ENCODE measurements around the gene CFAP58. TPM values are rescaled to one million over a fixed set of nuclear protein-coding genes. Genes with fewer than 3 reads are reported as not detected.
"Not testable (repeated sequence)": the region's sequence is repeated elsewhere in the genome, so short reads cannot be mapped to it uniquely, and the experiment has no call there.

Gene CFAP58
- total RNA-seq, 2 donors from 2014 or later: 1.3 to 1.5 TPM

DNA sequence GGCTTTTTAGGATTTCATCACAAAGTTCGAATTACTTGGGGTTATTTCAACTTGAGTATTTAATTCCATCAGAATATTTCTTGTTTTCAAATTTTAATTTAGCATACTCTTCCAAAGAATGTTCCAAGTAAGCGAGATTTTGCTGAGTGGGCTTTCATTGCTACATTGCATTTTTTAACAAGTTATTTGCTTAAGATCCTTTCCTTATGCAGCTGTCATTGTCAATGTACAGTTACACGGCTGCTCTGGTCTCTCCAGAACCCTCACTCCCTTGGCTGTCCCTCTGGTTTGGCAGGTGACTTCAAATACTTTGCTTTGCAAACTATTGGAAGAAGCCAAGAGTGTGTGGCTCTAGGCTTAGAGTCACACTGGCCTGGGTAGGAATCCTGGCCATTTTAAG, 80.0 kb downstream of the CFAP58 start:
- Mint-ChIP-seq H3K36me3 (no peaks in the 10 kb centered on the region), H3K27ac (no peak overlapping the region), H3K9me3 (no peaks in the 10 kb centered on the region)
- ATAC-seq (no peak), DNase-seq (ENCODE audit: low spot score in 2 of 2) (no peak)

GRCh38 chr10:104434601-104435000, 81.0 kb downstream of the CFAP58 start:
- Mint-ChIP-seq H3K9me3 (no peaks in the 10 kb centered on the region), H3K36me3 (no peaks in the 10 kb centered on the region), H3K27ac (no peak overlapping the region)
- no peak for DNase-seq (ENCODE audit: low spot score in 2 of 2)
- no peak for ATAC-seq

DNA sequence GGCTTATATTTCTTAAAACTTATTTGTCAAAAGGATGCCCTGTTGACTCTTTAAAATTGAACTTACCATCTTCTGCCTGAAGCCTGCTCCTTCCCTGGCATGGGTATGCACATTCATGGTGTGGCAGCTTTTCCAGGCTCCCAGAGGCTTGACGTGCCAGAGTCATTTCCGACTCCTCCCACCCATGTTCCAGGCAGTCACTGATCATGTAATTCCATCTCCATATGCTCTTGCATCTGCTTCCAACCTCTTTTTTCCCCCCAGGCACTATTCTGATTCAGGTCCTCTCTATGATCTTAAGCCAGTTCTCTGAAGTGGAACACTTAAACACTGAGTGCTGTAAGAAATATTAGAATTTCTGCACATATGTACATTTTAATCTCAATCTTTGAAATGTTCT, 82.2 kb downstream of the CFAP58 start:
- ATAC-seq: no peak
- H3K9me3 Mint-ChIP-seq: no peaks in the 10 kb centered on the region
- no peak overlapping the region for H3K27ac Mint-ChIP-seq
- no peak for DNase-seq (ENCODE audit: low spot score in 2 of 2)
- H3K36me3 Mint-ChIP-seq: no peaks in the 10 kb centered on the region

GRCh38 chr10:104437226-104437625, 83.6 kb downstream of the CFAP58 start:
- no peak for DNase-seq (ENCODE audit: low spot score in 2 of 2)
- no peak for ATAC-seq
- H3K27ac Mint-ChIP-seq: no peak overlapping the region
- H3K9me3 Mint-ChIP-seq: no peaks in the 10 kb centered on the region
- no peaks in the 10 kb centered on the region for H3K36me3 Mint-ChIP-seq

GRCh38 chr10:104440221-104440620, 86.6 kb downstream of the CFAP58 start:
- Mint-ChIP-seq H3K27ac (no peak overlapping the region), H3K9me3 (no peaks in the 10 kb centered on the region), H3K36me3 (no peaks in the 10 kb centered on the region)
- no peak for DNase-seq (ENCODE audit: low spot score in 2 of 2)
- ATAC-seq: no peak

GRCh38 chr10:104441329-104442000, 87.8 kb downstream of the CFAP58 start:
- Mint-ChIP-seq H3K27ac (no peak overlapping the region), H3K36me3 (no peaks in the 10 kb centered on the region), H3K9me3 (no peaks in the 10 kb centered on the region)
- no peak for DNase-seq (ENCODE audit: low spot score in 2 of 2)
- no peak for ATAC-seq

GRCh38 chr10:104445359-104445758, 91.7 kb downstream of the CFAP58 start:
- no peak overlapping the region for H3K27ac Mint-ChIP-seq
- no peaks in the 10 kb centered on the region for H3K9me3 Mint-ChIP-seq
- peak; percentile 51 to 69 for ATAC-seq

DNA sequence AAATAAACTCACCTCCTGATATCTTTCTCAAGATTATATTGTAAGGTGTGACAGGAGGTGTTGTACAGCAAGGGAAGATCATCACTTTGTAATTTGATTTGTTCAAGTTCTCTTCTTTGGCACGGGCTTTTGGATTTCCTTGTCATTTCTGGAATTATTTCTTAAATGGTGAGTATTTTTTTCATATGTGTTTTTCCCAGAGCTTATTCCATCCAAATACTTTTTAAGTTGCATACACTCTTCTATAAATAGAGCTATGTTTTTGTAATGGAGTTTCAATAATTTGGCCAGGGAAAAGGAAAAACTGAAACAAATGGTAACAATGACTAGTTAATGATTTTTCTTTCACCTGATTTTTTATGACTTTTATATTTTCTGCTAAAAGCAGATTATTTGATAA, 92.5 kb downstream of the CFAP58 start:
- H3K27ac Mint-ChIP-seq: no peak overlapping the region
- no peaks in the 10 kb centered on the region for H3K36me3 Mint-ChIP-seq
- no peak for DNase-seq (ENCODE audit: low spot score in 2 of 2)
- no peak for ATAC-seq
- H3K9me3 Mint-ChIP-seq: no peaks in the 10 kb centered on the region

More at GRCh38 chr10:104445359-104445758, 91.7 kb downstream of the CFAP58 start:
- DNase-seq (ENCODE audit: low spot score in 2 of 2): no peak
- H3K36me3 Mint-ChIP-seq: no peaks in the 10 kb centered on the region

- H3K9me3 Mint-ChIP-seq: no peaks in the 10 kb centered on the region
- ATAC-seq (no peak), DNase-seq (ENCODE audit: low spot score in 2 of 2) (no peak)
- no peaks in the 10 kb centered on the region for H3K36me3 Mint-ChIP-seq
- no peak overlapping the region for H3K27ac Mint-ChIP-seq
Observed at GRCh38 chr10:104447331-104447730, 93.7 kb downstream of the CFAP58 start.

DNA sequence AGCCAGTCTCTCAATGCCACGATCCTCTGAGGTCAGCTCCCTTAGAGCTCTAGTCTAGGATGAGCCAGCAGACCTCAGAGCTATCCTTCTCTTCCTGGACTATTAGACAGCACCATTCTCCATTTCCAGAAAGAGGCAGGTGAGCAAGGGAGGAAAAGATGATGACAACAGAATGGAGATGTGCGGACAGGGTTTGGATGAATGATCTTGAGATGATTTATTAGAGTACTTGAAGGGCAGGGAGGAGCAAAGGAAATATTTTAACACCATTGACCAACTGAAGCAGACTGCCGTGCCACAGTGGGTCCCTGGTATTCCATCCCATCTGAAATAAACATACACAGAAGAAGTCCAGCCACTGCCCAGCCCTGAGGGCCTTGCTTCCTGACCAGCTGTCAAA, 94.3 kb downstream of the CFAP58 start:
- ATAC-seq: no peak
- Mint-ChIP-seq H3K27ac (peak overlapping the region in 1 of 2 donors; percentile 6), H3K9me3 (no peaks in the 10 kb centered on the region), H3K36me3 (no peaks in the 10 kb centered on the region)
- no peak for DNase-seq (ENCODE audit: low spot score in 2 of 2)

DNA sequence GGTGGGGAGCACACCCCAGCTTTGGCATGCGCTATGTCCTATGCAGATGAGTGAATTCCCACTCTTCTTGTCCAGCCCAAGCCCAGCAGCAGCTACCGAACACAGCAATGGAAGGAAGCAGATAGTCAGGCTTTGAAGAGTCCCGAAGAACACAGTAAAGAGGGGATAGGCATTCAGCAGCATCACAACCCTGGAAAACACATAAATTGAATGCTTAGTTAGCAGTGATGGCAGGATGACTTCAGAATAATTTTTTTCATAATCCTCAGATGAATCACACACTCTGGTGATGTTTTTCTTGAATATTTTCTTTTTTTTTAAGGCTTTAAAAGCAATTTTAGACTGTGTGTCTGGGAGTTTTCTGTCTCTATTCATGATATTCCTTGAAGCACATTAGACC, 95.8 kb downstream of the CFAP58 start:
- H3K36me3 Mint-ChIP-seq: no peaks in the 10 kb centered on the region
- ATAC-seq (no peak), DNase-seq (ENCODE audit: low spot score in 2 of 2) (no peak)
- no peak overlapping the region for H3K27ac Mint-ChIP-seq
- H3K9me3 Mint-ChIP-seq: no peaks in the 10 kb centered on the region

- Mint-ChIP-seq H3K9me3 (no peaks in the 10 kb centered on the region), H3K36me3 (no peaks in the 10 kb centered on the region), H3K27ac (no peak overlapping the region)
- DNase-seq (ENCODE audit: low spot score in 2 of 2) (no peak), ATAC-seq (no peak)
Observed at GRCh38 chr10:104450490-104450889, 96.9 kb downstream of the CFAP58 start.

DNA sequence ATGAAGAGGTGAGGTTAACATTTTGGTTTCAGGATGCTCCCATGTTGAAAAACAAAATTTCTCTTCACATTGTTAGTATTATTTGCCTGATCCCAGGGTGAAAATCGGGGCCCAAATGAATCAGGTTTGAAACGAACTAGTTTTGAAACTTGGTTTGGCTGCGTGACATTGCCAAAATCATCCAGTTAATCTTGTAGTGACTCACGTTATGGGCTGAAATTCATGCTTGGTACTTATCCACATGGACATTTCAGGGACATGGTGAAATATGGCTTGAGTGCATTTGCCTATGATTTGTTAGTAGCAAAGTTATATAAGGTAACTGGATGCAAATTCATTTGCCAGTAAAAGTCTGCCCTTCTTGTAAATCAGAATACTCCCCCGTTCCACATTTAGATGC, 97.3 kb downstream of the CFAP58 start:
- Mint-ChIP-seq H3K9me3 (no peaks in the 10 kb centered on the region), H3K36me3 (no peaks in the 10 kb centered on the region), H3K27ac (no peak overlapping the region)
- DNase-seq (ENCODE audit: low spot score in 2 of 2): no peak
- no peak for ATAC-seq

DNA sequence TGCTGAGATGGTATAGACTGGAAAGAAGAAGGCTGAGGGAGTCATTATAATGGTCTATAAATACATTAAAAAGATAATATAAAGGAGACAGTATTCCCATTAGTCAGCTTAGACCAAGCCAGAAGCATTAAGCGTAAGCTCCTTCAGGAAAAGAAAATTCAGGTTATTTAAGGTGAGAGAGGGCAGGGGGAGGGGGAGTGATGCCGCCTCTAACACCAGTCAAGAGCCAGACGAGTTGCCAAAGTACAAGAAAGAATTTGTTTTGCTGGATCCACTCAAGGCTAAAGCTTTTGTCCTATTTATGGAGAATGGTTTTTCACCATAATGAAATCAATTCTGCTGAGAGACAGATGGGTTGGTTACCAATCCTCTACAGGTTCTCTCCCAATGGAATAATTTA, 99.3 kb downstream of the CFAP58 start:
- Mint-ChIP-seq H3K36me3 (no peaks in the 10 kb centered on the region), H3K27ac (no peak overlapping the region), H3K9me3 (no peaks in the 10 kb centered on the region)
- no peak for DNase-seq (ENCODE audit: low spot score in 2 of 2)
- ATAC-seq: no peak

GRCh38 chr10:104456802-104457542, 103.3 kb downstream of the CFAP58 start:
- Mint-ChIP-seq H3K9me3 (no peaks in the 10 kb centered on the region), H3K36me3 (no peaks in the 10 kb centered on the region), H3K27ac (no peak overlapping the region)
- ATAC-seq (no peak), DNase-seq (ENCODE audit: low spot score in 2 of 2) (no peak)

DNA sequence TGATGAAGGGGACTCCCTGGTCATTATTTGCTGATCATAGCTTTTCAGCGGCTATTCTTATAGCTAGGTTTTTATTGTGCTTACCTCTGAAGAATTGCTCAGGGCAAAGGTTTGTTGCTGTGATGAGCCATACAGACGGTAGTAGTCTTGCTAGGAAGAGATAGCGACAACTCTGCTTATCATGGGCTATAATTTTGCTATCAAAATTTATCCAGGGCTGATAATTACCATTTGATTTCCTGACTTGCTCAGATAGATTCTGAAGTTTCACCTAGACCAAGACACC, 103.9 kb downstream of the CFAP58 start:
- DNase-seq (ENCODE audit: low spot score in 2 of 2) (no peak), ATAC-seq (no peak)
- Mint-ChIP-seq H3K36me3 (no peaks in the 10 kb centered on the region), H3K9me3 (no peaks in the 10 kb centered on the region), H3K27ac (no peak overlapping the region)

DNA sequence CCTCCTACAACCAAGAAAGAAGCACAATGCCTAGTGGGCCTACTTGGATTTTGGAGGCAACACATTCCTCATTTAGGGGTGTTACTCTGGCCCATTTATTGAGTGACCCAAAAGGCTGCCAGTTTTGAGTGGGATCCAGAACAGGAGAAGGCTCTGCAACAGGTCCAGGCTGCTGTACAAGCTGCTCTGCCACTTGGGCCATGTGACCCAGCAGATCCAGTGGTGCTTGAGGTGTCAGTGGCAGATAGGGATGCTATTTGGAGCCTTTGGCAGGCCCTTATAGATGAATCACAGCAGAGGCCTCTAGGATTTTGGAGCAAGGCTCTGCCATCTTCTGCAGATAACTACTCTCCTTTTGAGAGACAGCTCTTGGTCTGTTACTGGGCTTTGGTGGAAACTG, 111.9 kb downstream of the CFAP58 start:
- not testable (repeated sequence) for DNase-seq (ENCODE audit: low spot score in 2 of 2)

DNA sequence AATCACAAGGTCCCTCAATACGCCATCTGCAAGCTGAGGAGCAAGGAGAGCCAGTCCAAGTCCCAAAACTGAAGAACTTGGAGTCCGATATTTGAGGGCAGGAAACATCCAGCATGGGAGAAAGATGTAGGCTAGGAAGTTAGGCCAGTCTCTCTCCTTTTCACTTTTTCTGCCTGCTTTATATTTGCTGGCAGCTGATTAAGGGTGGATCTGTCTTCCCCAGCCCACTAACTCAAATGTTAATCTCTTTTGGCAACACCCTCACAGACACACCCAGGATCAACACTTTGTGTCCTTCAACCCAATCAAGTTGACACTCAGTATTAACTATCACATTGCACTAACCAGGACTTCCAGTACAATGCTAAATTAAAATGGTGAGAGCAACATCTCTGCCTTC, 115.2 kb downstream of the CFAP58 start:
- H3K36me3 Mint-ChIP-seq; DNase-seq (ENCODE audit: low spot score in 2 of 2); H3K27ac Mint-ChIP-seq; ATAC-seq: not testable (repeated sequence)
- peaks cover 0 to 10% of the 10 kb centered on the region in 2 donors for H3K9me3 Mint-ChIP-seq

More for the DNA sequence above, 111.9 kb downstream of the CFAP58 start:
- Mint-ChIP-seq H3K9me3 (peaks cover 0 to 16% of the 10 kb centered on the region in 2 donors), H3K36me3 (peaks cover 10 to 11% of the 10 kb centered on the region in 2 donors)
- ATAC-seq, H3K27ac Mint-ChIP-seq: not testable (repeated sequence)
